Fibroblast of skin of right biceps (primary cell): Measurements from ENCODE around the gene LMO4.

ENCODE experiments used
- DNase-seq: peaks from one replicate; pipeline ENCODE4 v3.0.0-alpha.2; 2013

The LMO4 gene, protein sequence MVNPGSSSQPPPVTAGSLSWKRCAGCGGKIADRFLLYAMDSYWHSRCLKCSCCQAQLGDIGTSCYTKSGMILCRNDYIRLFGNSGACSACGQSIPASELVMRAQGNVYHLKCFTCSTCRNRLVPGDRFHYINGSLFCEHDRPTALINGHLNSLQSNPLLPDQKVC

DNA sequence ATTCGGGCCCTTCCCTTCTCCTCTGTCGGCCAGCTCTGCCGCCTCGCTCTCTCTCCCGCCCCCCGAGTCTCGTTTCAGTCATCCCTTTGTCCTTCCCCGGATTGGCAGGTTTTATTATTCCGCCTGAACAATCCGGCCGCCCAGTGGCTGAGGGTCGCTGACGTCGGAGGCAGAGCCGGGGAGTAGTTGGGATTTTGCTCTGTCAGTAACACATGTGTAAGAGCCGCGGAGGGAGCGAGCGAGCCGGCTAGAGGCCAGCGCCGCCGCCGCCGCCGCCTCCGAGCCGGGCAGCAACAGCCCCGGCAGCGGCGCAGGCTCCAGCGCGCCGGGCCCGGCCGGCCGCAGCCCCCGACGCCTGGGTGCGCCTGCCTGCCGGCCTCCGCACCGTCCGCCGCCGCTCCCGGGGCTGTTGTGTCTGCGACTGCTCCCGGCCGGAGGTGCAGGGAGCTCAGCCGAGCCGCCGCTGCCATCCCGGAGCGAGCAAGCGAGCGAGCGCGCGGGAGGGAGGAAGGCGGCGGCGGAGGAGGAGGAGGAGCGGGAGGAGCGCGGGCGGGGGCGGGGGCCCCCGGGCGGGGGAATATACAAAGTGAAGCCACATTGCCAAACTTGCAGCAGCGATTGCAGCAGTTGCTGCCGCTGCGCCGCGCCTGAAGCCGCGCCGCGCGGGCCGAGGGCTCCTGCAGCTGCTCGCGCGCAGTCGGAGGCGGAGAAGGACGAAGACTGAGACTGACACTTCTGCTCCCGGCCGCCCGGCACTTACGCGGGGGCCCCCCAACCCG lies at the start of gene LMO4:
LMO4 (plus strand) TSS at position 609 of the 779 bp plus-strand sequence. CDS start 3,136 bp downstream, outside the sequence.
- peak; percentile 99 for DNase-seq

DNA sequence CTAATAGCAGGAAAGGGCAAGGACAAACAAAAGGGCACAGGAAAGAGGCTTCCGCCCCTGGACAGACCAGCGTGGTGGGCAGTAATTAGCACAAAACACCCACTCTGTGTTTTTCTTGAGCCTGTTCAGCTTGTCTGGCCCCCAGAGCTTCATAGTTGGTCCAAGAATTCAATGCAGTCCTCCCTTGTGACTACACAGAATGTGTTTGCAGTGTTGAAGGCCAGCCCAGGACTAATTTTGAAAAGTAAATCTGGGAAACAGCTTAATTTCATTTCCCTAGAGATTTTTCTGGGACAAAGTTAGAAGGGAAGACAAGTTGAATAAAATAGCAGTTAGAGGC lies 49.2 kb upstream of the LMO4 start:
- DNase-seq = no peak

DNA sequence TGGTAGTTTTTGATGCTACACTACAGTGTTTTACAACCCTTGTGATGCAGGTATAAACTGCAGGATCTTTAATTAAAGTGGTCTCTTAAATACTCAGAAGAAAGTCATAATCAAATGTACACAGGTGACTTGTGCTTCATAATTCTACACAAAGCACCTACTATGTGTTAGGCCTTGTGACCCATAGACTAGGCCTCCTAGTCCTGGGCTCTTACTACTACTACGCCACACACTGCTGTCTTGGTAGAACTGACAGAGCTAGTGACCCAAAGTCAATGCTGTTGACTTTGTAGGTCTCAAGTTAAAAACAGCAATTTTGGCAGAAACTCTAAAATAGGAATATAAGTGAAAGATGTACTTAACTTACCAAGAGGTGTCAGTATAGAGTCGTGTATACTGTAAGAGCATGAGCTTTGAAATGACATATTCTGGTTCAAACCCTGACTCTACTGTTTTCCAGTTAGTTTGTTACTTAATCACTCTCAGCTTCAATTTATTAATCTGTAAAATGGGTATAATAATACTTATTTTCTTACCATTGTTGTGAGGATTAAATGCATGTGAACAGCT lies 48.6 kb upstream of the LMO4 start:
- peak; percentile 33 for DNase-seq

DNA sequence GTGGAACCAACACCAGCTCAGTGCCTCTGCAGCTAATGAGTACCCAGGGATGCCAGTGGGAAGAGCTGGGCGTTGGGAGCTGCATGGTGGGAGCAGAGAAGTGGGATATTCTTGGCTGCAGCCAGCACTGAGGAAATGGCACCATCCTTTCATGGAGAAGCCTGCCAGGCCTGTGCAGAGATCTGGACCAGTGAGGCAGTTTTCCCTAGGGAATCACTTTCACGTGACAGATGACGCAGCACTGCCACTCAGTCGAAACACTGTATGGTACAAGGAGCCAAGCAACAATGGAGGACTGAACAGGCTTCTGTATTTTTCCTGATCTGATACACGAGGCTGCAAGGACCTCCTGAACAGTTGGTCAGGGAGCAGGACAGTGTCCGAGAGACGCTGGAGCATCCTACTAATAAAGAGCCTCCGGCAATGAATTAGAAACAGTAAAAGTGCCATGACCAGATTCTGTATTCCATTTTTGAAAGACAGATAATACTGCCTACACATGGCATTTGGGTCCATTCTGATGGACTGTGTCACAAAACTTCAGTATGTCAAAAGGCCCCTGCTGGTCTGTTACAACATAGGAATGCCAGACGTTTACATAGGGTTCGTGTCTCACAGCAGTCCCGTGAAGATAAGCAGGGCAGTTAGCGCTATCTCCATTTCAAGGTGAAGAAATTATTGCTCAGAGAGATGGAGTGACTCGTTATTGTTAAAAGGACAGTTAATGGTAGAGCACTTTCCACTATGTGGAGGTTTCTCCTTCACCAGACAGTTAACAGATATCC lies 44.0 kb upstream of the LMO4 start:
- peak; percentile 31 for DNase-seq

DNA sequence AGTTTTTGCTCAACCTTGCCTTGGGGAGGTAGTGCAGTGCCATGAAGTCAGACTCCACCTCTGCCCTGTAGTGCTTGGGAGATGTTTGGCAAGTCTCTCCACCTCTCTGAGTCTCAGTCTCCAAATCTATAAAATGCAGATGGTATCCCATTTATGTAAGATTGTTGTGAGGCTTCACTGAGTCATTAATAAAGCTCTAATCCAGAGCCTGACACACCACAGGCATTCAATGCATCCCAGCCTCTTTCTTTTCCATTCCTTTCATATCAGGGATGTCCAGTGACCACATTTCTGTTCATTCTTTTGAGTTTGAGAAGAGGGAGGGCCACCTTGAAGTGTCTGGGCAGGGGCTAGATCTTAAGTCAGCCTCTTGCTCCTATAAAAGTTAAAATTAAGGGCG lies 37.6 kb upstream of the LMO4 start:
- DNase-seq = peak; percentile 82

DNA sequence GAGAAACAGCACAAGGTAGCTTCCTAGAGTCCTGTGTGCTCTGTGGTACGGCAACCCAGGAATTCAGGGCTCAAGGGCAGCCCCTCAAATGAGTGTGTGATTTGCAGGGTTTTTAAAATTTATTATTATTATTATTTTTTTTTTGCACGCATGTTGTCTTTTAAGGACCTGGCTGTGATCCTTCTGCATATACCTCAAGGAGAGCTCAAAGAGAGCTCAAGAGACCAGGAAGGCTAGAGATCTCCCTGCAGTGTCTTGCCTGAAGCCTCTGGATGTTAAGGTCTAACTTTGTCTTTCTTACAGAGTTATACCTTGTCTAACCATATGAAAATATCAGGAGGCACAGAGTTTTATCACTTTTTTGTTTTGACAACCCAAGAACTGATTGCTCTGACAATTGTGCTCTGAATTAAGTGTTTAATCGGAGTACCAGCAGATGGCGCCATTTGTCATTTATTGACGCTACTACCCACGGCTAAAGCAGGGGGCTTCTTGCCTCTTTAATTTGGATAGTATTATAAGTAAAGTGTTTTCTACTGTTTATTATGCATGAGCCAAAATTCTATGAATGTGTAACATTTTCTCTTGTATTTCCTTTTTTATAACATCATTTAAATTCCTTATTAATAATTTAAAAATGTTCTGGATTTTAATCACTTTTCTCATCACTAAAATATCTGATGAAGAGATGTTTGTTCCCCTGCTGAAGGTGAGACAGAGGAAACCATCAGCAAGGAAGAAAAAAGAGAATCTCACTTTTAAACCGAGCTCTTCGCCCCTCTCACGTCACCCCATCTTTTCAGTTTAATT lies 35.8 kb upstream of the LMO4 start:
- DNase-seq = peak; percentile 68

DNA sequence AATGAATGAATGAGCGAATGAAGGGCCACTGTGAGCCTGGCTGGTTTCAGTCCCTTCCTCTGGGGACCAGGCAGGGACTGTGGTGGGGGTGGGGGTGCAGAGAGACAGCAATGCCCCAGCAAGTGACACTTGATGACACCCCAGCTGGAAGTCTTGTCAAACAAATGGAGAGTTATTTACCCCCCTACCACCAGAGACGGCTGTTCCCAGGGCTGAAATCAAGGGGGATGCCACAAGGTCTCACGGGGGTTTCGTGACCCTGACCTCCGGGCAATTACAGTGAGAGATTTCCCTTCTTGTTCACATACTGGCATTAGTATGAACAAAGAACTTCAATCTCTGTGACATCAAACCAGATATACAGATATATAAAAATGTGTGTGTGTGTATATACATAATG lies 34.0 kb upstream of the LMO4 start:
- no peak for DNase-seq

DNA sequence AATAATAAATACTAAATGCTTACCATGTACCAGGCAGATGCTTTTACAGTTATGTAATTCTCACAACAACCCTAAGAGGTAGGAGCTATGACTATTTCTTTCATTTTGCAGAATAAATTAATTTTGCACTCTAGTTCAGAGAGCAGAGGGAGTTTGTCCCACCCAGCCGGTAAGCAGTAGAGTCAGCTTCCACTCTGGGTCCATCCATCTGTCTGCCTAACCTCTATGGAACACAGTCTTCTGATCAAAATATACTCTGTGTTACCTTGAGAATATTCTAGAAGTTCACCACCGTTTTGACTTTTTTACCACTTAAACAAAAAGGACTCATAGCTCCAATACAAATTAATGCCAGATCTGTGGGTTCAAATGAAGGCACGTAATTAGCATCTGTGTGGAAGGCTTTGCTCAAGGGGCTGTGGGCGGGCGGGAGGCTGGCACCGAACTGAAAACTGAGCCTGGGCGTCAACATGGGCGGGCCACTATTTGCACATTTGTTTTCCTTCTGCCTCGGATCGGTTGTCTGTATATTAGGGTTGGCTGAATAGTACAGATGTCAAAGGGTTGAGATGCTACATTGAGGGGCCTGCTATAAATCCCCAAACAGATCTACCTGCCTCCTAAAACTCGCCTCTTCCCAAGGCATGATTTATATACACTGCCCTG lies 33.1 kb upstream of the LMO4 start:
- no peak for DNase-seq

DNA sequence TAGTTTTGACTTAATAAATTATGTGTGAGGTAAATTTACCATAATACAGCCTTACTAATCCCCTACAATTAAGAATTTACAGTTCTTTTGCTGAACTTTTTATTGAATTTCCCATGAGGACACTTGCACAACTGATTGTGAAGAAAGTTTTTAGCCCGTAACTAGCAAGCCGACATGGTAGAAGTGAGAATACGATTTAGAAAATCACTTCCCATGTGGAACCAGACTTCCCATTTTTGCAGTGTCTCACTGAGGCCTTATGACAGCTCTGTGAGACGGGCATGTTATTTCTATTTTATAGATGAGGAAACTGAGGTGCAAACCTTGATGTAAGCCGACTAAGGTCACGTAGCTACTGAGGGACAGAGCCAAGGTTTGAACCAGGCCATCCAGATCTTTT lies 32.5 kb upstream of the LMO4 start:
- no peak for DNase-seq

DNA sequence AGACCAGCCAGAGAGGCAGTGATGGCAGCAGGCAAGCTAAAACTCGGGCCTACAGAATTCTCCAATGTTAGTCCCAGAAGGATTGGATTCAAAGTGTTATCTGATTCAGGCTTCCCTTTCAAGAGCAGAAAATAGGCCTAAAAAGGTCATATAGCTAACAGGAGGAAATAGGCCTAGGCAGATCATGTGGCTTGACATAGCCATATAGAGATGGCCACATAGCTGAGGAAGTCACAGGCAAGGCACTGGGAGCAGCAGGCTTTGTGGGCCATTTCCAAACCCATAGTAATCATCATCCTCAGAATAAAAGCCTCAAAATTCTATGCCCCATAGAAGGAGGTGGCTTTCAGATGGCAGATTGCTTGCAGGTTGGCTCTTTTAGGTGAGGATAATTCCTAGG lies 29.0 kb upstream of the LMO4 start:
- DNase-seq = no peak

DNA sequence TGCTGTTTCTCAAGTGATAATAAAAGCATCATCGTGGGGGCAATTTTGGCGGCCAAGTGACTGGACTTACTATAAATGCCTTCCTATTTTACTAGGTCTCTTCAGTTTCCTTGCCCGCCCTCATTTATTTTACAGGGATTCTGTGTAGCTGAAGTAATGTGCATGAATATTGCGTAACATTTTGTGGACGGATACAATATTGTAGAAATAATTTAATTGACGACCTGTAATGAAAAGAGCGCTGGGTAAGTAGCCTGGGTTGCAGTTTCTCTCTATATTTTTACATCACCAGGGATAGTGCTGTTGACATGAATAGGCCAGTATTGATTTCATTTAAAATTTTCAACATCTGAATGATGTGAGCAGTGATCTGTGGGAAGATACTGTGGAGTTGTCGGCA lies 28.1 kb upstream of the LMO4 start:
- DNase-seq = no peak

DNA sequence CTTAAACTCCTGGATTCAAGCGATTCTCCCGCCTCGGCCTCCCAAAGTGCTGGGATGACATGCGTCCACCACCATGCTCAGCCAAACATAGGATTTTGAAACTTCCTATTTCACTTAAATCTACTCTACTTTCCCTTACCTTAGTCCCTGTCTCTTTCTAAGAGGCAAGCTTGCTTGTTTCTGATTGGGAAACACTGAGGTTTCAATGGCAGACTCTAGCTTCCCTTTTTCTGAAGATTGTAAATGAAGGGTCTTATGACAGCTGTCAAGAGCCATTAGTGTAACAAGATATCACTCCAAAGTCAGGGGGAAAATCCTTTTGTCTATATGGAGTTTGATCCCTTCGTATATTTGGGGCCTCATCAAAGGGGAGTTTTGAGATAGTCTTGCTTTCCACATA lies 23.5 kb upstream of the LMO4 start:
- DNase-seq = no peak

DNA sequence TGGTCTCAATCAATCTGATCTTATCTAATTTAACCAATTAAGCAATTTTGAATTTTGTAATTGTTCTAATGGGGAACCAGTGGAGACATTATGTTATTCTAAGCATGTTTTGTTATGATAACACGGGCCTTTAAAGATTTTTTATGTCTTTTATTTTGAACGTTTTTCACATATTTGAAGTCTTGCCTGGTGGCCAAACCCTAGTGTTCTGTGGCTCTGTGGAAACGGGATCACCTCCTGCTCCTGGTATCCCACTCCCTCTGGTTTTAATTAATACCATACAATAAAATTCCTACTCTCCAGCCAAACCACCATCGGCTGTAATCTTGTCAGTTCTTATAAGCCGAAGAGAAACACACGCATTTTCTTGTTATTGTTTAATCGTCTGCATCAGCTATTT lies 22.9 kb upstream of the LMO4 start:
- DNase-seq = peak; percentile 58

DNA sequence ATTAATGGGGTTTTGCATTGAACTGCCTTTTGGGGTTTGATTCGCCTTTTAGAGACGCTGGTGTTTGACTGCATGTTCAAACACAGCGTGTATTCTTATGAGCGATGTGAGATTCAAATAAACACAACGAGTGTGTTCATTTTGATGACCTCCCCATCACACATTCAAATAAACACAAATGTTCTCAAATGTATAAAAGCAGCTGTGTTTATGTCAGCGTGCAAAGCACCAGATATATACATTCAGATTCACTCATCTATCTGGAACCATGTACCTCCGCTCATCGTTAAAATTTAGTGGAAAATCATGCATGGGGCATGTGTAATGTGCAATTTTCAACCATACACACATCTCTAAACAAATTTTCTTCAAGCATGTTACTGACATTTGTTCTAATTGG lies 21.4 kb upstream of the LMO4 start:
- DNase-seq = no peak

DNA sequence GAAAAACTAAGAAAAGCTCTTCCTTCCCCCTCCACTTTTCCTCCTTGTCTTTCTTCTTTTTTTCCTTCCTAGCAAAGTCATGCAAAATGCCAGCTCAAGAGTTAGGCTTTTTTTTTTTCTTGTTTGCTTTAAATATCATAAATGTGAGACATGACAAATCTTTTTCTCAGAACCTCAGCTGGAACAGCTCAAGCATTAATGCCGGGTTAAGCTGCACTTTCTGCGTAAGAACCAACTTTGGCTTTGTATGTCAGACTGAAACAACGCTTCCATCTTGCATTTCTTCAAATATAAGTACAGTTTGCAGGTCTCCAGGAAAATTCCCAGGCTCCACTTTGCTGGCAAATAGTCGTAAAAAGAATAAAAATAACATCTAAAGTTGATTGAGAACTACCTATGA lies 20.7 kb upstream of the LMO4 start:
- no peak for DNase-seq

DNA sequence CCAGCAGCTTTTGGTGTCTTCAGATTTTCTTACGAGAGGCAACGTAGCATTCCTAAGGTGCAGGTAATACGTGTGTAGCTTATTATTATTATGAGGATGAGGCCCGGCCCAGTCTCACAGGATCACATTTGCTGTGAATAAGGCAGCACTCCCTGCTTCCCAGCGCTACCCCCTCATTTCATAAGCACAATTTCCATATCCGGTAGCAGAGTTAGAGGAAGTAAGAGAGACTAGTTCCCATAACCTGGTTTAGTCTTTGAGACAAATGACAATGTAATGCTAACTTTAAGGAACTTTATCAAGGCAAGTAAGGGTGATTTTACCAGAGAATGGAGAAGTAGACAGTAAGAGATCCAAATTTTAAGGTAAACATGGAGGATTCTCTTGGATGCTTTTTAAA lies 14.6 kb upstream of the LMO4 start:
- DNase-seq = no peak

DNA sequence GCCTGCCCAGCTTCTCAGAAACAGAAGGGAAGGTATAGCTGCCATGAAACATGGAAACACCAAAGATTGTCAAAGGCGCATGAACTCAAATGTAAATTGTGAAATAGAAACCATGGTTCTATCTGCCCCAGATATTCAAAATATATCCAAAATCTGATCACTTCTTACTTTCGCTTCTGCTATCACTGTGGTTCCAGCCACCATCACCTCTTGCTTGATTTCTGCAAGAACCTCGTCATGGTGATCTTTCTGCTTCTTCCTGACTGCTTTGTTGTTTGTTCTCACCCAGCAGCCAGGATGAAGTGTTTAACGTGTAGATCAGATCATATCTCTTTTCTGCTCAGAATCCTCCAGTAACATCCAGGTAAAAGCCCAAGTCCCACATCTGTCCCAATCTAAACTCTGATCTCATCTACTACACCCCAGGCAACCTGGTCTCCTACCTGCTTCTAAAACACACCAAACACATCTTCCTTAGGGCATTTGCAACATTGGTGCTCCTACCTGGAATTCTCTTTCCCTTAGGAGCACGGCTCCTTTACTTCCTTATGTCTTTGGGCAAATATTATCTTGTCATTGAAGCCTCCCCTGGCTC lies 10.5 kb upstream of the LMO4 start:
- DNase-seq = no peak

DNA sequence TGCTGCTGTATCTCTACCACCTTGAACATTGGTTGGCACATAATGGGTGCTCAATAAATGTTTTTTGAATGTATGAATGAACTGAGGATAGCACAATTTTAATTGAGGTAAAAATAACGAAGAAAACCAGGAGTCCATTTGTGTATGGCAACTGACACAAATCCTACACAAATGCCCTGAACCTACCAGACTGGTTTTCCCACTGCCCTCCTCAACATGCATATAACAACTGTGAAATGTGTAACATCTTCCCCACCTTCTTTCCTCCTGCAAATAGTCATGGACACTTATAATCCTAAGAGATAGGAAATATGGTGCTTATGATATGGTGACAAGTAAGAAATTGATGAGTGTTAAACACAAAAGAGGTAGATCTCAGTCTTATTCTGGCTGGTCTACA lies 9.9 kb upstream of the LMO4 start:
- DNase-seq = no peak

DNA sequence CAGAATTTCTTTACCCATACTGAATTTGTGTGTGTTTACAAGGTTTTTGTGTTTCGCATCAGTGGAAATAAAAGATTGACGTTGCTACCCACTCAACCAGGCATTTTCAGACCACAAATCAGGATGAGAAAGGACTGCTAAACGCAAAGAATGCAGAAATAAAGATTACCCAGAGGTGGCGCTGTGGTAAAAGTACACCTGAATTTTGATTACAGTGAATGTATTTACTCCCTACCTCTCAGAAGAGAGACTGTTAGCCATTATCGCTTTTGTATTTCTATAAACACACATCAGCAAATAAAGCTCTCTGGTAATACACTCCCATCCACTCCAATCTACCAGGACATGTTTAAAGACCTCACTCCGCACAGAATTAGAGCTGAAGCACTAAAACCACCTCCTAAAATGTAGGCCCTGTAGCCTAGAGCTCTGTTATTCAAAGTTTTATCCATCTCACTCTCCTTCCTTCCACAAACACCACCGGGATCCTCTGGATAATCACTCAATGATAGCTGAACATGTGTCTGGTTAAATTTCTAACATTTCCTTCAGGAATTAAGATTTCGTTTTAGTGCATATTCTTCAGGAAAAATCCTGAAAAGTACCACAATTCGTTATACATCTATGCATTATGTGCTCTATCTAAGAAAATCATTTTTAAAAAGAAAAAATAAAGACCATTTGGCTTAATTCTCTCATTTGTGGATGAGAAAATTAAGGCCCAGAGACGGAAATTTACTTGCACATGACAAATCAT lies 2.5 kb upstream of the LMO4 start:
- DNase-seq = peak; percentile 52

DNA sequence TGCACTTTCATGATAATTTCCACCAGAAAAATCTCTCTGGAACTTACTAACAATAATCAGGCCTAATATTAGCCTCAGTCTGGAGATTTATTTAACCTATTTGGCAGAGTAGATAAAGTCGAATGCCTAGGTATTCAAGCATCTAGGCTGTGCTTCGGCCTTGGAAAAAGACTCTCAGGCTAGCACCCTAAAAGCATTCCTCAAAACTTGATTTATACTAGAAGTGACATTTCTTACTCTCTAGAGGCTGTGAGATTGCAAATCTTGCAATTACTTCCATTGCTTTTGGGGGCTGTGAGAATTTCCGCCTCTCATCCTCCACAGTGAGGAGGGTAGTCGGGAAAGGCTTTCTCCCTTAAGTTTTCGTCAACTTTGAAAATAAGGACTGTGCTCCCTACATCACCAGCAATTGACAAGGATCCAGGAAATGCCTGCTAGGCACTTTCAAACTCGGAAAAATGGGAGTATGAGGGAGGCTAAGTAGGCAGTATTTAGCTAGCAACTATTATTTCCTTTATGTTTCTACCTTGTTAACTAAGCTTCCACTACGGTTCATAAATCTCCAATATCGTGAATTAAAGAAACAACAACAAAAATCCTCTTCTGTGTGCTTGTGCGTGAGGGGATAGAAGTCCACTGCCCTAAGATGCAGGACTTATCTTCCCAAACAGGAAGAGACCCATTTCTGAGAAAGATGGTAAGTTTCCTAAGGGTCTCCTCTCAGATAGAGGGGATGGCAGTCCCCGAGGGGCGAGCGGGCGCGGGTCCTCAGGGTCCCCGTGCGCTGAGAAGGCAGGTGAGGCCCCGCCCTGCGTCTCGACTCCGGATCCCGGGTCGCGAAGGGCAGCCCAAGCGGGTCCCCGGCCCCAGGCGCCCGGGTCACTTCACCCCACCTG lies 1.1 kb upstream of the LMO4 start:
- DNase-seq = no peak
